ENCODE data around the gene RGS7.

GRCh38 chr1:241034203-241034936 lies 322.6 kb downstream of the RGS7 start:
- TF ChIP-seq CTCF (IDR thresholded peaks at IDR 0.05) (no peak), POLR2A (IDR thresholded peaks at IDR 0.05) (no peak)

Data from body of pancreas (tissue), 4 donors.